ENCODE measurements around the gene SAXO1. TPM values are rescaled to one million over a fixed set of nuclear protein-coding genes. Genes with fewer than 3 reads are reported as not detected.

SAXO1 gene
- total RNA-seq, 2 experiments from 2014 or later: 0.31 TPM; not detected in 1

Other genes with a start within 250 kb of the SAXO1 start
- gene RRAGA, start 16.2 kb upstream of the SAXO1 start, total RNA-seq: 10 to 100 TPM; 43.8 to 45.5 TPM
- gene HAUS6, start 69.7 kb upstream of the SAXO1 start, total RNA-seq: 10 to 100 TPM; 28.7 to 29.8 TPM
- 10 to 100 TPM; 52.9 to 54.2 TPM for gene PLIN2, start 94.3 kb upstream of the SAXO1 start, total RNA-seq
- 10 to 100 TPM; 17.8 to 20.2 TPM for gene DENND4C, start 197.5 kb upstream of the SAXO1 start, total RNA-seq